SK-N-SH (cell line): ENCODE data around the gene RAPGEF1. TPM values are rescaled to one million over a fixed set of nuclear protein-coding genes. Genes with fewer than 3 reads are reported as not detected.

Source experiments
- CTCF ChIA-PET: fragments of 300-600, 350-600 bp; formaldehyde crosslinking; extraction: SDS; loops from one replicate; lab custom pipeline; 2021; lab: Yijun Ruan, JAX
- POLR2A ChIA-PET: fragments of 350-600 bp; sonication (Branson Sonifier 250); formaldehyde crosslinking; extraction: SDS; loops from one replicate; lab custom pipeline; 2020; ENCODE audit warnings: antibody characterized with exemption, inconsistent platforms; lab: Yijun Ruan, JAX
- DNase-seq: peaks from one replicate; pipeline ENCODE4 v3.0.0; 2012
- H2AFZ ChIP-seq: fragments of 200-600 bp; sonication (generic); 2 replicates; pipeline ENCODE4 v1.8.1; 2016; ENCODE audit warnings: antibody characterized with exemption, mild to moderate bottlenecking, low read depth
- H3F3A ChIP-seq: fragments of 200-600 bp; sonication (generic); replicated peaks from 2 replicates; pipeline ENCODE3; 2016; ENCODE audit warnings: antibody characterized with exemption, mild to moderate bottlenecking; ENCODE audit not compliant: insufficient read depth
- H3K27ac ChIP-seq, 2 experiments: fragments of 200-500 bp in 1 of 2; fragments of 200-600 bp in 1 of 2; sonication (Bioruptor generic) in 1 of 2; sonication (generic), shearing (Covaris generic) in 1 of 2; 2 replicates each; pipeline versions ENCODE4 v1.5.1 to v1.6.1; 2014 to 2016; ENCODE audit warnings: low read depth in 2 of 2, inconsistent platforms in 1 of 2, low read length in 1 of 2, mild to moderate bottlenecking in 1 of 2, mixed read lengths in 1 of 2
- H3K27me3 ChIP-seq: fragments of 200-600 bp; sonication (generic), shearing (Covaris generic); 2 replicates; pipeline ENCODE4 v1.6.1; 2016; ENCODE audit warnings: mixed run types; ENCODE audit not compliant: insufficient read depth
- H3K36me3 ChIP-seq, 2 experiments: fragments of 200-500 bp in 1 of 2; fragments of 200-600 bp in 1 of 2; sonication (Bioruptor generic) in 1 of 2; sonication (generic) in 1 of 2; replicated peaks in 1 of 2; 2 replicates each; pipeline versions ENCODE3 to v1.5.1; 2014 to 2016; ENCODE audit warnings: low read length in 1 of 2, mild to moderate bottlenecking in 1 of 2; ENCODE audit not compliant: insufficient read depth in 2 of 2, control insufficient read depth in 1 of 2
- H3K4me1 ChIP-seq, 2 experiments: fragments of 200-500 bp in 1 of 2; fragments of 200-600 bp in 1 of 2; sonication (Bioruptor generic) in 1 of 2; sonication (generic), shearing (Covaris generic) in 1 of 2; 2 replicates each; pipeline versions ENCODE4 v1.5.1 to v1.6.1; 2014 to 2016; ENCODE audit warnings: low read depth in 1 of 2, low read length in 1 of 2, mixed run types in 1 of 2; ENCODE audit not compliant: insufficient read depth in 2 of 2, control insufficient read depth in 1 of 2
- H3K4me2 ChIP-seq: fragments of 200-600 bp; sonication (generic), shearing (Covaris generic); 2 replicates; pipeline ENCODE4 v1.6.1; 2017; ENCODE audit warnings: mixed run types
- H3K4me3 ChIP-seq, 2 experiments: fragments of 200-500 bp in 1 of 2; fragments of 200-600 bp in 1 of 2; sonication (Bioruptor generic) in 1 of 2; sonication (generic), shearing (Covaris generic) in 1 of 2; 2 replicates each; pipeline versions ENCODE4 v1.5.1 to v1.8.1; 2014 to 2016; ENCODE audit warnings: low read depth in 2 of 2, inconsistent platforms in 1 of 2, low read length in 1 of 2, mild to moderate bottlenecking in 1 of 2, mixed read lengths in 1 of 2, moderate library complexity in 1 of 2
- H3K79me2 ChIP-seq: fragments of 200-600 bp; sonication (generic); 2 replicates; pipeline ENCODE4 v1.8.1; 2017; ENCODE audit warnings: mild to moderate bottlenecking; ENCODE audit not compliant: insufficient read depth
- H3K9ac ChIP-seq: fragments of 200-600 bp; sonication (generic); 2 replicates; pipeline ENCODE4 v1.6.1; 2017; ENCODE audit warnings: mixed run types
- H3K9me2 ChIP-seq: fragments of 200-600 bp; sonication (generic); 2 replicates; pipeline ENCODE4 v1.6.1; 2017; ENCODE audit warnings: mixed run types
- H3K9me3 ChIP-seq: fragments of 200-600 bp; sonication (generic); 2 replicates; pipeline ENCODE4 v1.6.1; 2017; ENCODE audit warnings: mixed run types, mild to moderate bottlenecking, moderate library complexity
- H4K20me1 ChIP-seq: fragments of 200-600 bp; sonication (generic); 2 replicates; pipeline ENCODE4 v1.6.1; 2017; ENCODE audit warnings: mild to moderate bottlenecking, mixed run types; ENCODE audit not compliant: insufficient read depth
- CHD2 ChIP-seq: fragments of 150-350 bp; IDR thresholded peaks from 2 replicates; pipeline ENCODE4 v1.6.1; 2018; ENCODE audit warnings: low read length; ENCODE audit not compliant: partially characterized antibody
- ELF1 ChIP-seq: IDR thresholded peaks from 2 replicates; pipeline ENCODE4 v1.4.0; 2012
- EZH2phosphoT487 ChIP-seq: fragments of 200-600 bp; sonication (generic); IDR thresholded peaks from 2 replicates; pipeline ENCODE4 v1.6.1; 2017; ENCODE audit warnings: low read depth, mixed run types, mild to moderate bottlenecking, antibody characterized with exemption, moderate library complexity, borderline replicate concordance
- FOSL2 ChIP-seq: IDR thresholded peaks from 2 replicates; pipeline ENCODE4 v1.4.0; 2012; ENCODE audit warnings: low read depth, mild to moderate bottlenecking, moderate library complexity, borderline replicate concordance
- FOXJ3 ChIP-seq: sonication (generic); formaldehyde crosslinking; IDR thresholded peaks from 2 replicates; pipeline ENCODE4 v1.5.1; 2020; ENCODE audit warnings: mild to moderate bottlenecking, missing genetic modification reagents
- FOXM1 ChIP-seq: IDR thresholded peaks from 2 replicates; pipeline ENCODE4 v1.4.0; 2012; ENCODE audit warnings: low read depth, mild to moderate bottlenecking
- GABPA ChIP-seq: IDR thresholded peaks from 2 replicates; pipeline ENCODE4 v1.4.0; 2012; ENCODE audit warnings: low read depth, mild to moderate bottlenecking
- GATA2 ChIP-seq: sonication (generic); formaldehyde crosslinking; IDR thresholded peaks from 2 replicates; pipeline ENCODE4 v1.5.0; 2020; ENCODE audit warnings: mild to moderate bottlenecking, missing genetic modification reagents
- IRF3 ChIP-seq: fragments of 150-350 bp; IDR thresholded peaks from 2 replicates; pipeline ENCODE4 v1.6.1; 2016; ENCODE audit warnings: mild to moderate bottlenecking, low read depth, low read length
- JUND ChIP-seq: IDR thresholded peaks from 2 replicates; pipeline ENCODE4 v1.4.0; 2012
- MAX ChIP-seq: IDR thresholded peaks from 2 replicates; pipeline ENCODE4 v1.4.0; 2012; ENCODE audit warnings: low read depth
- MEF2A ChIP-seq: IDR thresholded peaks from 2 replicates; pipeline ENCODE4 v1.4.0; 2012; ENCODE audit warnings: low read depth, borderline replicate concordance
- MXI1 ChIP-seq: IDR thresholded peaks from 2 replicates; pipeline ENCODE4 v1.6.1; 2012; ENCODE audit warnings: mild to moderate bottlenecking, low read depth, low read length, improper control_type of control experiment
- NRF1 ChIP-seq: IDR thresholded peaks from 2 replicates; pipeline ENCODE4 v1.6.1; 2012; ENCODE audit warnings: low read depth, mild to moderate bottlenecking, low read length
- PBX3 ChIP-seq: IDR thresholded peaks from 2 replicates; pipeline ENCODE4; 2012
- RAD21 ChIP-seq: IDR thresholded peaks from 2 replicates; pipeline ENCODE4 v1.6.1; 2012; ENCODE audit warnings: mild to moderate bottlenecking, low read length
- RCOR1 ChIP-seq: fragments of 150-350 bp; IDR thresholded peaks from 2 replicates; pipeline ENCODE4 v1.6.1; 2017; ENCODE audit warnings: antibody characterized with exemption, low read length
- RFX5 ChIP-seq: IDR thresholded peaks from 2 replicates; pipeline ENCODE4 v1.6.1; 2012; ENCODE audit warnings: mild to moderate bottlenecking, improper control_type of control experiment, low read length
- SIN3A ChIP-seq: IDR thresholded peaks from 2 replicates; pipeline ENCODE4 v1.6.1; 2012; ENCODE audit warnings: low read depth, mild to moderate bottlenecking, low read length, moderate library complexity, borderline replicate concordance
- SMC3 ChIP-seq: IDR thresholded peaks from 2 replicates; pipeline ENCODE4 v1.6.1; 2012; ENCODE audit warnings: low read depth, low read length, improper control_type of control experiment
- TCF12 ChIP-seq: IDR thresholded peaks from 2 replicates; pipeline ENCODE4 v1.4.0; 2012
- ZBTB33 ChIP-seq: IDR thresholded peaks from 2 replicates; pipeline ENCODE4 v1.4.0; 2012; ENCODE audit warnings: low read depth, borderline replicate concordance
- WGBS: methylation state at CpG from one replicate; pipeline ENCODE4 v1.1.6; 2017; ENCODE audit warnings: low lambda C conversion rate; 5-methylcytosine and 5-hydroxymethylcytosine counted together
- polyA plus RNA-seq, 3 experiments: library from polyadenylated mRNA; depleted of rRNA; stranded (reverse); fragments of >200 nt; gene quantifications; 2 replicates each; pipeline ENCODE4 v1.2.3, GENCODE V29; 2012

The RAPGEF1 gene
- polyA plus RNA-seq, 1 of the 3 experiments (the other 2 are of a cell fraction): 26.2 TPM

GRCh38 chr9:131567910-131568309 is 172.0 kb downstream of the RAPGEF1 start:
- H3K27ac ChIP-seq: no peak overlapping the region
- H4K20me1 ChIP-seq: no peaks in the 10 kb centered on the region
- peaks cover 2% of the 10 kb centered on the region for H3F3A ChIP-seq
- 90% methylated on average over 6 of the region's 8 CpGs for WGBS
- DNase-seq: peak; percentile 6
- CTCF ChIA-PET: no interaction called here
- TF ChIP-seq RCOR1 (no peak), EZH2phosphoT487 (no peak), MEF2A (no peak), JUND (no peak), GATA2 (CRISPR knock-in tag) (no peak), CHD2 (no peak), SIN3A (no peak), RFX5 (no peak), GABPA (no peak), MAX (no peak), NRF1 (no peak), IRF3 (no peak), MXI1 (no peak), RAD21 (no peak), FOXM1 (no peak), FOSL2 (no peak), SMC3 (no peak), ELF1 (no peak)
- POLR2A ChIA-PET: no interaction called here
- H3K36me3 ChIP-seq: peaks cover 0 to 13% of the 10 kb centered on the region in 2 experiments
- H3K9me3 ChIP-seq: 0 out of 2 replicates have a peak, but pooled peaks cover 2% of the 10 kb centered on the region
- no peak overlapping the region for H3K4me2 ChIP-seq
- no peaks in the 10 kb centered on the region for H3K4me1 ChIP-seq
- H3K27me3 ChIP-seq: no peaks in the 10 kb centered on the region
- no peaks in the 10 kb centered on the region for H3K9me2 ChIP-seq
- H3K4me3 ChIP-seq: no peak overlapping the region
- H3K9ac ChIP-seq: no peak overlapping the region
- no peaks in the 10 kb centered on the region for H3K79me2 ChIP-seq
- H2AFZ ChIP-seq: no peak overlapping the region

- Histone ChIP-seq H3K79me2 (no peaks in the 10 kb centered on the region), H3K9me2 (no peaks in the 10 kb centered on the region), H3K4me3 (no peak overlapping the region), H3K27ac (no peak overlapping the region), H3F3A (peaks cover 2% of the 10 kb centered on the region), H3K9me3 (0 out of 2 replicates have a peak, but pooled peaks cover 3% of the 10 kb centered on the region), H4K20me1 (no peaks in the 10 kb centered on the region), H3K36me3 (peaks cover 0 to 7% of the 10 kb centered on the region in 2 experiments), H2AFZ (no peak overlapping the region), H3K9ac (no peak overlapping the region), H3K4me1 (no peaks in the 10 kb centered on the region), H3K4me2 (no peak overlapping the region), H3K27me3 (no peaks in the 10 kb centered on the region)
- ChIA-PET CTCF (interaction anchor here (1.4 kb wide), 1 partner anchor 174 kb away, joined by 4 read pairs; no protein-coding TSS in a partner anchor), POLR2A (no interaction called here)
- DNase-seq: no peak
- 95% methylated on average over 3 of the region's 3 CpGs for WGBS
- TF ChIP-seq CHD2 (no peak), ZBTB33 (no peak), TCF12 (no peak), FOXM1 (no peak), MAX (no peak), FOXJ3 (CRISPR knock-in tag) (no peak), RCOR1 (no peak), PBX3 (no peak)
These were observed 173.7 kb downstream of the RAPGEF1 start for GRCh38 chr9:131566158-131566557.
